Measurements from ENCODE around the gene PLP2.
"Not testable (repeated sequence)": the region's sequence is repeated elsewhere in the genome, so short reads cannot be mapped to it uniquely, and the experiment has no call there.

PLP2 gene

DNA sequence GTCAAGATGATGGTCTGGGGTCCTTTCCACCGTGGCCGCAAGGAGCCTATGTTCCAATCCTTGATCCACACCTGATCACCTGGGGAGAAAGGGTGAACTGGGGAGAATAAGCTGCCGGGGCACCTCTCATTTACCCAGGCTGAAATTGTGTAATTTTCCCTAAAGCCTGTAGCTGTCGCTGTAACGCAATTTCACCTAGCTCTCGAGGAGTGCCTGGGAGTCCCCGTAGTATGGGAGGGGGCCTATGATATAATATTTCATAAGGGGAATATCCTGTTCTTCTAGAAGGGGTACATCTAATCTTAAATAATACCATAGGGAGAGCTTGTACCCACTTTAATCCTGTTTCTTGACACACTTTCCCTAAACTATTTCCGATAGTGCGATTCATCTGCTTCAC is 29.4 kb upstream of the PLP2 start:
- H2AFZ ChIP-seq (ENCODE audit: low read depth, low read length); H3K27me3 ChIP-seq (ENCODE audit: control insufficient read depth in 1 of 2, insufficient read depth in 1 of 2, low read length in 2 of 2); H2BK120ac ChIP-seq (ENCODE audit: low read depth, low read length); H2AK5ac ChIP-seq (ENCODE audit: low read length, severe bottlenecking); H3K9ac ChIP-seq (ENCODE audit: low read length); H3K4me1 ChIP-seq (ENCODE audit: control insufficient read depth, insufficient read depth, low read depth, low read length); H3K4ac ChIP-seq (ENCODE audit: low read depth in 1 of 2, low read length in 2 of 2); H3K4me2 ChIP-seq (ENCODE audit: low read length, poor library complexity, severe bottlenecking); H3K27ac ChIP-seq (ENCODE audit: low read length, poor library complexity, severe bottlenecking); H4K91ac ChIP-seq (ENCODE audit: low read length); H3K4me3 ChIP-seq (ENCODE audit: insufficient read depth in 1 of 2, low read depth in 1 of 2, low read length in 2 of 2); H3K14ac ChIP-seq (ENCODE audit: low read length in 2 of 2); H3K23ac ChIP-seq (ENCODE audit: low read length in 2 of 2); H3K18ac ChIP-seq (ENCODE audit: low read depth in 1 of 2, low read length in 2 of 2); H3K36me3 ChIP-seq (ENCODE audit: control insufficient read depth in 1 of 2, insufficient read depth in 2 of 2, low read depth in 1 of 2, low read length in 2 of 2); H2BK12ac ChIP-seq (ENCODE audit: low read length in 2 of 2); H4K8ac ChIP-seq (ENCODE audit: low read length); H2BK15ac ChIP-seq (ENCODE audit: low read depth, poor library complexity, severe bottlenecking); H2BK5ac ChIP-seq (ENCODE audit: low read depth, low read length, poor library complexity, severe bottlenecking); H3K79me1 ChIP-seq (replicated peaks; ENCODE audit: low read length, poor library complexity, severe bottlenecking): not testable (repeated sequence)
- H3K9me3 ChIP-seq (ENCODE audit: control insufficient read depth, low read length), result peaks cover 21% of the 10 kb centered on the region
- WGBS, result 93% methylated on average over 3 of the region's 9 CpGs
- peak; percentile 12 for DNase-seq

DNA sequence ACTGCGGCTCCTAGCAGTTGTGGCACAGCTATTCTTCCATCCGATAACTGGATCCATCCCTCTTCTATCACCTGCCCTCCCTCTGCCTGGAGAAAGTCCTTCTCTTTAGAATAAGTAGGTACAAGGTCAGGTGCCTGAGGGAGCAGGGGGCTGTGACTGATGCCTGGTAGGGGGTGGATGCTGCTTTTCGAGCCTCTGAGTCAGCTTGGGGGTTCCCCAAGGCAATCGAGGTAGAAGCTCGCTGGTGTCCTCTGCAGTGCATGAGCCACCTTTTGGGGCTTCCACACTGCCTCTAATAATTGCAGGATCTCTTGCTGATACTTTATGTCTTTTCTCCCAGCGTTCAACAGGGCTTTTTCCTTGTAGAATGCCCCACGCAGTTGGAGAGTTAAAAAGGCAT is 28.5 kb upstream of the PLP2 start:
- H3K23ac ChIP-seq (ENCODE audit: low read length in 2 of 2); H3K4me1 ChIP-seq (ENCODE audit: control insufficient read depth, insufficient read depth, low read depth, low read length); H3K4ac ChIP-seq (ENCODE audit: low read depth in 1 of 2, low read length in 2 of 2); H3K27ac ChIP-seq (ENCODE audit: low read length, poor library complexity, severe bottlenecking); H3K18ac ChIP-seq (ENCODE audit: low read depth in 1 of 2, low read length in 2 of 2); H2BK12ac ChIP-seq (ENCODE audit: low read length in 2 of 2); H3K4me2 ChIP-seq (ENCODE audit: low read length, poor library complexity, severe bottlenecking); H3K27me3 ChIP-seq (ENCODE audit: control insufficient read depth in 1 of 2, insufficient read depth in 1 of 2, low read length in 2 of 2); H2BK120ac ChIP-seq (ENCODE audit: low read depth, low read length); H3K14ac ChIP-seq (ENCODE audit: low read length in 2 of 2); H3K79me1 ChIP-seq (replicated peaks; ENCODE audit: low read length, poor library complexity, severe bottlenecking); H3K4me3 ChIP-seq (ENCODE audit: insufficient read depth in 1 of 2, low read depth in 1 of 2, low read length in 2 of 2); H4K8ac ChIP-seq (ENCODE audit: low read length); H2AK5ac ChIP-seq (ENCODE audit: low read length, severe bottlenecking); DNase-seq; H4K91ac ChIP-seq (ENCODE audit: low read length); H3K36me3 ChIP-seq (ENCODE audit: control insufficient read depth in 1 of 2, insufficient read depth in 2 of 2, low read depth in 1 of 2, low read length in 2 of 2); H2BK5ac ChIP-seq (ENCODE audit: low read depth, low read length, poor library complexity, severe bottlenecking); H2AFZ ChIP-seq (ENCODE audit: low read depth, low read length); H3K9ac ChIP-seq (ENCODE audit: low read length); H2BK15ac ChIP-seq (ENCODE audit: low read depth, poor library complexity, severe bottlenecking): not testable (repeated sequence)
- 100% methylated on average over 1 of the region's 7 CpGs for WGBS
- H3K9me3 ChIP-seq (ENCODE audit: control insufficient read depth, low read length), result peaks cover 21% of the 10 kb centered on the region

DNA sequence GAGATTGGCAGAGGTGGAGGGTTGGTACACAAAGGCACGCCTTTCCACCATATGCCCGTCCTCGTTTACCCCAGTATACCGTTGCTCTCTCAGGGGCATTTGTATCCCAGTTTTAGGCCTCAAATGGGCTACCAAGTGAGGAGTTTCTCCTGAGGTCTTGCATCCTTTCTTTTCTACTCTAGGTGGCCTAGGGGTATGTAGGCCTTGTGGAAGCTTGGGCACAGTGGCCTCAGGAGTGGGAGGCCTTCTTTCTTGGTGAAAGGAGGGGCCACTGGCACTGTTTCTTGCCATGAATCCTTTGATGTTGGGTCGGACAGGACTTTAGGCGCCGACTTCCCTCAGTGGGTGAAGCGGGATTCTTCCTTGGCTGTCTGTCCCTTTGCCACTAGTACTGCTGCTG is 24.4 kb upstream of the PLP2 start:
- Histone ChIP-seq H3K14ac (ENCODE audit: low read length in 2 of 2) (no peak overlapping the region), H3K18ac (ENCODE audit: low read depth in 1 of 2, low read length in 2 of 2) (no peak overlapping the region), H3K23ac (ENCODE audit: low read length in 2 of 2) (no peak overlapping the region), H2BK120ac (ENCODE audit: low read depth, low read length) (no peak overlapping the region), H3K36me3 (ENCODE audit: control insufficient read depth in 1 of 2, insufficient read depth in 2 of 2, low read depth in 1 of 2, low read length in 2 of 2) (no peaks in the 10 kb centered on the region), H3K4me1 (ENCODE audit: control insufficient read depth, insufficient read depth, low read depth, low read length) (peaks cover 4% of the 10 kb centered on the region), H4K91ac (ENCODE audit: low read length) (no peak overlapping the region), H3K4me3 (ENCODE audit: insufficient read depth in 1 of 2, low read depth in 1 of 2, low read length in 2 of 2) (no peak overlapping the region), H3K79me1 (replicated peaks; ENCODE audit: low read length, poor library complexity, severe bottlenecking) (no peaks in the 10 kb centered on the region), H3K27ac (ENCODE audit: low read length, poor library complexity, severe bottlenecking) (no peak overlapping the region), H3K9ac (ENCODE audit: low read length) (no peak overlapping the region), H3K4me2 (ENCODE audit: low read length, poor library complexity, severe bottlenecking) (no peak overlapping the region), H2AK5ac (ENCODE audit: low read length, severe bottlenecking) (no peak overlapping the region), H2BK5ac (ENCODE audit: low read depth, low read length, poor library complexity, severe bottlenecking) (no peak overlapping the region), H2AFZ (ENCODE audit: low read depth, low read length) (no peak overlapping the region), H3K9me3 (ENCODE audit: control insufficient read depth, low read length) (no peaks in the 10 kb centered on the region), H3K4ac (ENCODE audit: low read depth in 1 of 2, low read length in 2 of 2) (no peak overlapping the region), H4K8ac (ENCODE audit: low read length) (no peak overlapping the region), H2BK15ac (ENCODE audit: low read depth, poor library complexity, severe bottlenecking) (no peak overlapping the region), H2BK12ac (ENCODE audit: low read length in 2 of 2) (no peak overlapping the region), H3K27me3 (ENCODE audit: control insufficient read depth in 1 of 2, insufficient read depth in 1 of 2, low read length in 2 of 2) (no peaks in the 10 kb centered on the region)
- 71% methylated on average over 1 of the region's 8 CpGs for WGBS
- no peak for DNase-seq

DNA sequence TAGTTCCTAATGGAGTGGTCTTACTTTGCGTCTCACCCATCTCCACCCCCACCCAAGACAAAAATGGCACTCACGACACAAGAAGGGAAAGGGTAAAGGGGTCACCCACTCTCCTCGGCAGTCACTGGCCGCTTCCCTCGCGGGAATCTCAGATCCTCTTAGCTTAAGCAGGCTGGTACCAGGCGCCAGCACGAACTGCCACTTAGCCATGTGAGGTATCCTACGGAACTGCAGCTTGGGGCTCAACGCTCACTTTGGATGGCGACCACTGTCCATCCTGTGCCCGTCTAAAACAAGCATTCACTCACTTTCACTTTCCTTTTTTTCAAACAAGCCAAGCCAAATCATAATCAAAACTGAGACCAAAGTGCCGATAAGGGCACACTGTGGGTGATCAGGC is 23.8 kb upstream of the PLP2 start:
- H2BK12ac ChIP-seq (ENCODE audit: low read length in 2 of 2), result no peak overlapping the region
- peaks cover 4% of the 10 kb centered on the region for H3K4me1 ChIP-seq (ENCODE audit: control insufficient read depth, insufficient read depth, low read depth, low read length)
- no peak overlapping the region for H3K4me3 ChIP-seq (ENCODE audit: insufficient read depth in 1 of 2, low read depth in 1 of 2, low read length in 2 of 2)
- no peak overlapping the region for H3K23ac ChIP-seq (ENCODE audit: low read length in 2 of 2)
- 97% methylated on average over 13 of the region's 13 CpGs for WGBS
- H3K9me3 ChIP-seq (ENCODE audit: control insufficient read depth, low read length), result no peaks in the 10 kb centered on the region
- H2BK5ac ChIP-seq (ENCODE audit: low read depth, low read length, poor library complexity, severe bottlenecking), result peak overlapping the region; percentile 5
- no peak overlapping the region for H4K91ac ChIP-seq (ENCODE audit: low read length)
- no peak overlapping the region for H2BK120ac ChIP-seq (ENCODE audit: low read depth, low read length)
- DNase-seq, result no peak
- H4K8ac ChIP-seq (ENCODE audit: low read length), result no peak overlapping the region
- H2AFZ ChIP-seq (ENCODE audit: low read depth, low read length), result no peak overlapping the region
- H3K4ac ChIP-seq (ENCODE audit: low read depth in 1 of 2, low read length in 2 of 2), result no peak overlapping the region
- H3K36me3 ChIP-seq (ENCODE audit: control insufficient read depth in 1 of 2, insufficient read depth in 2 of 2, low read depth in 1 of 2, low read length in 2 of 2), result no peaks in the 10 kb centered on the region
- no peak overlapping the region for H2BK15ac ChIP-seq (ENCODE audit: low read depth, poor library complexity, severe bottlenecking)
- no peak overlapping the region for H2AK5ac ChIP-seq (ENCODE audit: low read length, severe bottlenecking)
- H3K14ac ChIP-seq (ENCODE audit: low read length in 2 of 2), result no peak overlapping the region
- H3K27me3 ChIP-seq (ENCODE audit: control insufficient read depth in 1 of 2, insufficient read depth in 1 of 2, low read length in 2 of 2), result no peaks in the 10 kb centered on the region
- H3K9ac ChIP-seq (ENCODE audit: low read length), result no peak overlapping the region
- H3K27ac ChIP-seq (ENCODE audit: low read length, poor library complexity, severe bottlenecking), result no peak overlapping the region
- H3K4me2 ChIP-seq (ENCODE audit: low read length, poor library complexity, severe bottlenecking), result no peak overlapping the region
- H3K79me1 ChIP-seq (replicated peaks; ENCODE audit: low read length, poor library complexity, severe bottlenecking), result no peaks in the 10 kb centered on the region
- H3K18ac ChIP-seq (ENCODE audit: low read depth in 1 of 2, low read length in 2 of 2), result no peak overlapping the region

Measured in mesenchymal stem cell (in vitro differentiated cells and primary cell).